CD8-positive, alpha-beta memory T cell (primary cell): ENCODE results near the gene DCAF11. TPM values are rescaled to one million over a fixed set of nuclear protein-coding genes. Genes with fewer than 3 reads are reported as not detected.

Source experiments
- CTCF ChIA-PET: fragments of 350-600 bp; sonication (Branson Sonifier 250); formaldehyde crosslinking; loops from one replicate; lab custom pipeline; 2021; ENCODE audit warnings: antibody characterized with exemption; lab: Charles Lee
- POLR2A ChIA-PET: fragments of 350-600 bp; sonication (Branson Sonifier 250); formaldehyde crosslinking; loops from one replicate; lab custom pipeline; 2021; ENCODE audit warnings: antibody characterized with exemption; lab: Charles Lee
- DNase-seq, 5 donors: peaks; one replicate each; pipeline versions ENCODE4 v3.0.0 to v3.0.0-alpha.2; 2020 to 2022; ENCODE audit warnings: mixed read lengths in 1 of 5
- H3K27ac ChIP-seq: one replicate; pipeline ENCODE4 v1.7.0; 2013; ENCODE audit warnings: low read depth, mild to moderate bottlenecking, low read length, moderate library complexity
- H3K27me3 ChIP-seq: 2 replicates; pipeline ENCODE4 v1.7.0; 2013; ENCODE audit warnings: low read length, mild to moderate bottlenecking; ENCODE audit not compliant: insufficient read depth, poor library complexity, severe bottlenecking
- H3K36me3 ChIP-seq: 2 replicates; pipeline ENCODE4 v1.7.0; 2013; ENCODE audit warnings: mild to moderate bottlenecking, low read length, moderate library complexity; ENCODE audit not compliant: insufficient read depth
- H3K4me1 ChIP-seq: 2 replicates; pipeline ENCODE4 v1.7.0; 2013; ENCODE audit warnings: mild to moderate bottlenecking, low read length, moderate library complexity; ENCODE audit not compliant: insufficient read depth
- H3K4me3 ChIP-seq: 2 replicates; pipeline ENCODE4 v1.7.0; 2013; ENCODE audit warnings: mild to moderate bottlenecking, low read length
- H3K9me3 ChIP-seq: 2 replicates; pipeline ENCODE4 v1.7.0; 2013; ENCODE audit warnings: mild to moderate bottlenecking, low read length
- H3K27ac Mint-ChIP-seq, 8 donors: one replicate each; pipeline ENCODE4 v1.8.0; 2020 to 2021; ENCODE audit warnings: mixed read lengths in 8 of 8, mild to moderate bottlenecking in 6 of 8, inconsistent platforms in 3 of 8, moderate library complexity in 3 of 8
- H3K27me3 Mint-ChIP-seq, 2 donors: one replicate each; pipeline ENCODE4 v1.8.0; 2020 to 2021; ENCODE audit warnings: mixed read lengths in 2 of 2, mild to moderate bottlenecking in 1 of 2, moderate library complexity in 1 of 2
- H3K36me3 Mint-ChIP-seq, 3 donors: one replicate each; pipeline ENCODE4 v1.8.0; 2020 to 2021; ENCODE audit warnings: mixed read lengths in 3 of 3, inconsistent platforms in 1 of 3, mild to moderate bottlenecking in 1 of 3
- H3K4me1 Mint-ChIP-seq, 3 donors: one replicate each; pipeline ENCODE4 v1.8.0; 2020 to 2021; ENCODE audit warnings: mixed read lengths in 3 of 3, inconsistent platforms in 1 of 3, mild to moderate bottlenecking in 1 of 3
- H3K4me3 Mint-ChIP-seq, 7 donors: one replicate each; pipeline ENCODE4 v1.8.0; 2020 to 2021; ENCODE audit warnings: mixed read lengths in 7 of 7, mild to moderate bottlenecking in 6 of 7, moderate library complexity in 4 of 7, inconsistent platforms in 2 of 7
- H3K9me3 Mint-ChIP-seq, 5 donors: one replicate each; pipeline ENCODE4 v1.8.0; 2020 to 2022; ENCODE audit warnings: mixed read lengths in 5 of 5, mild to moderate bottlenecking in 3 of 5, moderate library complexity in 2 of 5, inconsistent platforms in 1 of 5
- polyA plus RNA-seq: library from polyadenylated mRNA; unstranded; fragments of 300-500 nt; fragmentation: Illumina TruSeq; gene quantifications from one replicate; pipeline ENCODE4 v1.2.3, GENCODE V29; 2021
- total RNA-seq, 2 experiments: library from RNA; stranded (reverse); gene quantifications; one replicate each; pipeline ENCODE4 v1.2.3, GENCODE V29; 2021

Gene DCAF11
- total and polyA plus RNA-seq, 3 experiments from 2014 or later, result 69.0 to 83.9 (median 72.4) TPM

- peaks cover 13% of the 10 kb centered on the region for H3K36me3 ChIP-seq
- POLR2A ChIA-PET, result interaction anchor here (0.6 to 2.4 kb wide), 5 partner anchors 10 to 67 kb away, joined by 3 to 12 read pairs (median 5); partner anchors contain the start of genes CHMP4A, IRF9 and TSSK4
- H3K27me3 ChIP-seq, result no peaks in the 10 kb centered on the region
- no peaks in the 10 kb centered on the region for H3K4me1 ChIP-seq
- Mint-ChIP-seq H3K36me3 (peaks cover 4 to 43% (median 15%) of the 10 kb centered on the region in 3 donors), H3K27me3 (peaks cover 0 to 2% of the 10 kb centered on the region in 2 donors), H3K4me1 (peaks cover 33 to 48% (median 47%) of the 10 kb centered on the region in 3 donors), H3K4me3 (peak within 1 kb of the TSS; percentile 81 to 91 (median 90)), H3K9me3 (no peaks in the 10 kb centered on the region), H3K27ac (peak within 1 kb of the TSS; percentile 88 to 96 (median 93))
- DNase-seq, result peak; percentile 67 to 89 (median 80)
- H3K27ac ChIP-seq, result no peak within 1 kb of the TSS
- CTCF ChIA-PET, result interaction anchor here (0.9 to 4.7 kb wide), 4 partner anchors 8 to 17 kb away, joined by 3 to 36 read pairs (median 5); partner anchors contain the start of genes IPO4 and IRF9
- peak within 1 kb of the TSS; percentile 48 for H3K4me3 ChIP-seq
- no peaks in the 10 kb centered on the region for H3K9me3 ChIP-seq
Observed at GRCh38 chr14:24171422-24172260, 57.1 kb downstream of the DCAF11 start, which contains the start of gene REC8. Gene REC8, plus strand, starts transcription at chr14:24172080. Its CDS starts 473 bp downstream, at chr14:24172553.

- no peak for DNase-seq
- Mint-ChIP-seq H3K4me1 (peaks cover 33 to 47% (median 46%) of the 10 kb centered on the region in 3 donors), H3K27me3 (peaks cover 0 to 2% of the 10 kb centered on the region in 2 donors), H3K9me3 (no peaks in the 10 kb centered on the region), H3K4me3 (peak overlapping the region; percentile 81 to 91 (median 90)), H3K36me3 (peaks cover 4 to 44% (median 14%) of the 10 kb centered on the region in 3 donors), H3K27ac (peak overlapping the region in 7 of 8 donors; percentile 14 to 96 (median 80))
- no peaks in the 10 kb centered on the region for H3K4me1 ChIP-seq
- H3K27ac ChIP-seq, result no peak overlapping the region
- H3K9me3 ChIP-seq, result no peaks in the 10 kb centered on the region
- CTCF ChIA-PET, result interaction anchor here (4.7 kb wide), 1 partner anchor 12 kb away, joined by 36 read pairs; the partner anchor contains the start of gene IRF9
- H3K4me3 ChIP-seq, result peak overlapping the region; percentile 48
- H3K36me3 ChIP-seq, result peaks cover 12% of the 10 kb centered on the region
- POLR2A ChIA-PET, result interaction anchor here (2.4 kb wide), 1 partner anchor 11 kb away, joined by 8 read pairs; the partner anchor contains the start of gene IRF9
- no peaks in the 10 kb centered on the region for H3K27me3 ChIP-seq
Observed at GRCh38 chr14:24172261-24172860, 57.8 kb downstream of the DCAF11 start.

- Histone ChIP-seq H3K4me1 (no peaks in the 10 kb centered on the region), H3K9me3 (no peaks in the 10 kb centered on the region), H3K36me3 (peaks cover 8% of the 10 kb centered on the region), H3K27me3 (no peaks in the 10 kb centered on the region), H3K4me3 (no peak overlapping the region), H3K27ac (no peak overlapping the region)
- Mint-ChIP-seq H3K4me3 (peak overlapping the region in 6 of 7 donors; percentile 45 to 89 (median 82)), H3K4me1 (peaks cover 33 to 47% (median 42%) of the 10 kb centered on the region in 3 donors), H3K27me3 (peaks cover 0 to 2% of the 10 kb centered on the region in 2 donors), H3K9me3 (no peaks in the 10 kb centered on the region), H3K27ac (peak overlapping the region; percentile 71 to 96 (median 78)), H3K36me3 (peaks cover 0 to 43% (median 10%) of the 10 kb centered on the region in 3 donors)
- ChIA-PET POLR2A (interaction anchor here (1.2 kb wide), 1 partner anchor 12 kb away, joined by 4 read pairs; the partner anchor contains the start of gene IRF9), CTCF (interaction anchor here (0.9 to 4.7 kb wide), 2 partner anchors 10 to 12 kb away, joined by 3 to 36 read pairs; partner anchors contain the start of gene IRF9)
- no peak for DNase-seq
Observed at GRCh38 chr14:24172871-24173281, 58.3 kb downstream of the DCAF11 start.

Other genes with a start within 250 kb of the DCAF11 start
- gene DHRS4, start 161.0 kb upstream of the DCAF11 start, total RNA-seq, result 10 to 100 TPM; 24.0 to 25.2 TPM
- 42.0 TPM for gene DHRS4, start 161.0 kb upstream of the DCAF11 start, polyA plus RNA-seq
- 10 to 100 TPM; 21.1 to 23.4 TPM for gene DHRS4L2, start 125.8 kb upstream of the DCAF11 start, total RNA-seq
- 18.4 TPM for gene DHRS4L2, start 125.8 kb upstream of the DCAF11 start, polyA plus RNA-seq
- gene CARMIL3, start 62.8 kb upstream of the DCAF11 start, total RNA-seq, result 1 to 10 TPM; 1.2 to 1.5 TPM
- 0.14 TPM for gene CARMIL3, start 62.8 kb upstream of the DCAF11 start, polyA plus RNA-seq
- not detected for gene CPNE6, start 43.2 kb upstream of the DCAF11 start, total RNA-seq
- gene CPNE6, start 43.2 kb upstream of the DCAF11 start, polyA plus RNA-seq, result not detected
- gene PCK2, start 20.5 kb upstream of the DCAF11 start, total RNA-seq, result 10 to 100 TPM; 79.6 to 88.3 TPM
- gene PCK2, start 20.5 kb upstream of the DCAF11 start, polyA plus RNA-seq, result 16.9 TPM
- gene NRL, start 172 bp downstream of the DCAF11 start, total RNA-seq, result 1 to 10 TPM; 1.5 to 1.6 TPM
- 1.5 TPM for gene NRL, start 172 bp downstream of the DCAF11 start, polyA plus RNA-seq
- 1 to 10 TPM in 1 of 2 experiments, under 1 TPM in 1; 0.58 to 1.1 TPM for gene FITM1, start 15.9 kb downstream of the DCAF11 start, total RNA-seq
- not detected for gene FITM1, start 15.9 kb downstream of the DCAF11 start, polyA plus RNA-seq
- gene PSME1, start 21.4 kb downstream of the DCAF11 start, total RNA-seq, result 100 to 1,000 TPM; 343 to 347 TPM
- gene PSME1, start 21.4 kb downstream of the DCAF11 start, polyA plus RNA-seq, result 1,041 TPM
- gene EMC9, start 26.8 kb downstream of the DCAF11 start, total RNA-seq, result 10 to 100 TPM; 28.1 to 30.2 TPM
- gene EMC9, start 26.8 kb downstream of the DCAF11 start, polyA plus RNA-seq, result 15.0 TPM
- gene PSME2, start 31.8 kb downstream of the DCAF11 start, total RNA-seq, result 100 to 1,000 TPM; 368 to 376 TPM
- 534 TPM for gene PSME2, start 31.8 kb downstream of the DCAF11 start, polyA plus RNA-seq
- 10 to 100 TPM; 85.9 TPM for gene RNF31, start 32.7 kb downstream of the DCAF11 start, total RNA-seq
- gene RNF31, start 32.7 kb downstream of the DCAF11 start, polyA plus RNA-seq, result 71.5 TPM
- 10 to 100 TPM; 62.0 to 68.6 TPM for gene IRF9, start 46.5 kb downstream of the DCAF11 start, total RNA-seq
- 91.7 TPM for gene IRF9, start 46.5 kb downstream of the DCAF11 start, polyA plus RNA-seq
- 10 to 100 TPM; 24.5 to 26.7 TPM for gene REC8, start 57.3 kb downstream of the DCAF11 start, total RNA-seq
- gene REC8, start 57.3 kb downstream of the DCAF11 start, polyA plus RNA-seq, result 10.0 TPM
- gene IPO4, start 74.0 kb downstream of the DCAF11 start, total RNA-seq, result 100 to 1,000 TPM; 164 to 172 TPM
- gene IPO4, start 74.0 kb downstream of the DCAF11 start, polyA plus RNA-seq, result 20.9 TPM
- 10 to 100 TPM; 31.3 to 34.0 TPM for gene TM9SF1, start 80.7 kb downstream of the DCAF11 start, total RNA-seq
- gene TM9SF1, start 80.7 kb downstream of the DCAF11 start, polyA plus RNA-seq, result 30.0 TPM
- gene TSSK4, start 90.9 kb downstream of the DCAF11 start, total RNA-seq, result under 1 TPM; 0.26 to 0.44 TPM
- gene TSSK4, start 90.9 kb downstream of the DCAF11 start, polyA plus RNA-seq, result 1.2 TPM
- 10 to 100 TPM; 86.4 to 87.6 TPM for gene CHMP4A, start 98.7 kb downstream of the DCAF11 start, total RNA-seq
- 159 TPM for gene CHMP4A, start 98.7 kb downstream of the DCAF11 start, polyA plus RNA-seq
- gene MDP1, start 101.3 kb downstream of the DCAF11 start, total RNA-seq, result 10 to 100 TPM; 15.5 to 16.2 TPM
- 25.8 TPM for gene MDP1, start 101.3 kb downstream of the DCAF11 start, polyA plus RNA-seq
- 100 to 1,000 TPM; 232 to 240 TPM for gene NEDD8, start 117.6 kb downstream of the DCAF11 start, total RNA-seq
- gene NEDD8, start 117.6 kb downstream of the DCAF11 start, polyA plus RNA-seq, result 364 TPM
- gene GMPR2, start 118.2 kb downstream of the DCAF11 start, total RNA-seq, result 10 to 100 TPM; 43.6 to 48.6 TPM
- 96.8 TPM for gene GMPR2, start 118.2 kb downstream of the DCAF11 start, polyA plus RNA-seq
- 100 to 1,000 TPM; 101 to 106 TPM for gene TINF2, start 127.8 kb downstream of the DCAF11 start, total RNA-seq
- gene TINF2, start 127.8 kb downstream of the DCAF11 start, polyA plus RNA-seq, result 161 TPM
- gene TGM1, start 148.4 kb downstream of the DCAF11 start, total RNA-seq, result 1 to 10 TPM; 3.2 to 3.7 TPM
- not detected for gene TGM1, start 148.4 kb downstream of the DCAF11 start, polyA plus RNA-seq
- gene RABGGTA, start 156.8 kb downstream of the DCAF11 start, total RNA-seq, result 10 to 100 TPM; 41.0 to 41.8 TPM
- gene RABGGTA, start 156.8 kb downstream of the DCAF11 start, polyA plus RNA-seq, result 37.7 TPM
- 1 to 10 TPM; 9.3 to 9.8 TPM for gene DHRS1, start 185.0 kb downstream of the DCAF11 start, total RNA-seq
- gene DHRS1, start 185.0 kb downstream of the DCAF11 start, polyA plus RNA-seq, result 34.8 TPM
- 10 to 100 TPM; 44.1 to 47.1 TPM for gene NOP9, start 185.1 kb downstream of the DCAF11 start, total RNA-seq
- gene NOP9, start 185.1 kb downstream of the DCAF11 start, polyA plus RNA-seq, result 2.1 TPM
- 10 to 100 TPM; 12.4 to 12.7 TPM for gene CIDEB, start 193.2 kb downstream of the DCAF11 start, total RNA-seq
- gene CIDEB, start 193.2 kb downstream of the DCAF11 start, polyA plus RNA-seq, result 27.5 TPM
- 1 to 10 TPM; 8.3 to 8.7 TPM for gene LTB4R2, start 195.4 kb downstream of the DCAF11 start, total RNA-seq
- 2.6 TPM for gene LTB4R2, start 195.4 kb downstream of the DCAF11 start, polyA plus RNA-seq
- gene LTB4R, start 196.7 kb downstream of the DCAF11 start, total RNA-seq, result 10 to 100 TPM in 1 of 2 experiments, 1 to 10 TPM in 1; 9.8 to 12.3 TPM
- 10.3 TPM for gene LTB4R, start 196.7 kb downstream of the DCAF11 start, polyA plus RNA-seq
- 1 to 10 TPM in 1 of 2 experiments, under 1 TPM in 1; 0.84 to 1.5 TPM for gene ADCY4, start 220.3 kb downstream of the DCAF11 start, total RNA-seq
- gene ADCY4, start 220.3 kb downstream of the DCAF11 start, polyA plus RNA-seq, result 0.64 TPM
- gene RIPK3, start 225.2 kb downstream of the DCAF11 start, total RNA-seq, result 10 to 100 TPM; 11.6 to 12.5 TPM
- 15.4 TPM for gene RIPK3, start 225.2 kb downstream of the DCAF11 start, polyA plus RNA-seq